ENCODE data around the gene DNAJC1. TPM values are rescaled to one million over a fixed set of nuclear protein-coding genes. Genes with fewer than 3 reads are reported as not detected.

DNAJC1 gene
- total and polyA plus RNA-seq, 10 of the 15 experiments (the other 5 are each of a cell fraction or from before 2014, with no cell fraction given), result 2.5 to 39.3 (median 20.4) TPM

Small RNA genes lying within 50 kb of the gene (small RNA-seq; reads per million reads assigned to genes)
- gene RN7SKP219 (not detected), gene RN7SKP37 (not detected)

Other genes with a start within 250 kb of the DNAJC1 start
- not detected in 2 replicates for gene EBLN1, start 214.3 kb upstream of the DNAJC1 start, total RNA-seq (2014; rRNA removed)
- not detected in 2 replicates for gene EBLN1, start 214.3 kb upstream of the DNAJC1 start, total RNA-seq (2014; rRNA removed; fragmentation: Illumina TruSeq; extraction: Trizol)
- not detected in 2 replicates for gene EBLN1, start 214.3 kb upstream of the DNAJC1 start, total RNA-seq (2021)
- gene EBLN1, start 214.3 kb upstream of the DNAJC1 start, polyA plus RNA-seq (2011; rRNA removed), result not detected in 2 replicates
- gene EBLN1, start 214.3 kb upstream of the DNAJC1 start, polyA plus RNA-seq (2014; fragmentation: Illumina TruSeq; extraction: Trizol), result not detected in 2 replicates
- gene EBLN1, start 214.3 kb upstream of the DNAJC1 start, polyA plus RNA-seq (2014; fragmentation: Nextera tagmentation; extraction: Ambion mirVana), result not detected
- not detected in 2 replicates for gene EBLN1, start 214.3 kb upstream of the DNAJC1 start, polyA plus RNA-seq (2014; rRNA removed)
- not detected for gene EBLN1, start 214.3 kb upstream of the DNAJC1 start, polyA plus RNA-seq (2016; fragmentation: Nextera tagmentation; extraction: Ambion mirVana)

Data from GM12878 (cell line).